IMR-90 (cell line): ENCODE results near the gene PTPN11. TPM values are rescaled to one million over a fixed set of nuclear protein-coding genes. Genes with fewer than 3 reads are reported as not detected.

Experiments
- ATAC-seq: fragments of 200-7000 bp; cut with Tn5 transposase; 2 replicates; pipeline ENCODE4 v1.9.1; 2020; ENCODE audit warnings: low read depth, mild to moderate bottlenecking, moderate library complexity
- BruUV-seq: library from RNA; stranded (reverse); fragments of 400-500 nt; replicated peaks from 2 replicates; lab custom pipeline; 2021; lab: Mats Ljungman, UMichigan
- CTCF ChIA-PET: fragments of 300-600 bp; formaldehyde crosslinking; extraction: SDS; loops from one replicate; lab custom pipeline; 2021; ENCODE audit warnings: antibody characterized with exemption; lab: Yijun Ruan, JAX
- POLR2A ChIA-PET: fragments of 300-600 bp; sonication (Branson Sonifier 250); formaldehyde crosslinking; loops from one replicate; lab custom pipeline; 2022; ENCODE audit warnings: antibody characterized with exemption; ENCODE audit not compliant: unreplicated experiment; lab: Charles Lee
- DNase-seq: peaks from one replicate; pipeline ENCODE4 v3.0.0; 2013
- H2AFZ ChIP-seq: replicated peaks from 2 replicates; pipeline ENCODE3; 2013; ENCODE audit warnings: low read length, mild to moderate bottlenecking; ENCODE audit not compliant: poor library complexity
- H2AK5ac ChIP-seq: 2 replicates; pipeline ENCODE4 v1.6.1; 2013; ENCODE audit warnings: low read depth, low read length, inconsistent platforms
- H2AK9ac ChIP-seq: replicated peaks from 2 replicates; pipeline ENCODE3; 2013; ENCODE audit warnings: mild to moderate bottlenecking, low read depth, low read length, moderate library complexity; ENCODE audit not compliant: poor library complexity
- H2BK120ac ChIP-seq: 2 replicates; pipeline ENCODE4 v1.6.1; 2013; ENCODE audit warnings: low read depth, low read length, inconsistent platforms
- H2BK15ac ChIP-seq: 3 replicates; pipeline ENCODE4 v1.6.1; 2013; ENCODE audit warnings: low read depth, low read length, inconsistent platforms
- H2BK20ac ChIP-seq: 2 replicates; pipeline ENCODE4 v1.6.1; 2013; ENCODE audit warnings: low read depth, mild to moderate bottlenecking, inconsistent platforms, low read length, moderate library complexity
- H2BK5ac ChIP-seq: 2 replicates; pipeline ENCODE4 v1.6.1; 2013; ENCODE audit warnings: mild to moderate bottlenecking, low read depth, low read length, inconsistent platforms; ENCODE audit not compliant: poor library complexity, severe bottlenecking
- H3K14ac ChIP-seq: replicated peaks from 2 replicates; pipeline ENCODE4 v1.6.1; 2013; ENCODE audit warnings: low read depth, low read length, inconsistent platforms
- H3K18ac ChIP-seq: 2 replicates; pipeline ENCODE4 v1.6.1; 2013; ENCODE audit warnings: low read depth, low read length, control low read depth
- H3K23ac ChIP-seq: 2 replicates; pipeline ENCODE4 v1.6.1; 2013; ENCODE audit warnings: low read depth, low read length, inconsistent platforms
- H3K27ac ChIP-seq: 2 replicates; pipeline ENCODE4 v1.5.1; 2013; ENCODE audit warnings: mild to moderate bottlenecking, control low read depth, low read length; ENCODE audit not compliant: insufficient read depth
- H3K27me3 ChIP-seq: 2 replicates; pipeline ENCODE4 v1.6.1; 2013; ENCODE audit warnings: low read length; ENCODE audit not compliant: control insufficient read depth, insufficient read depth
- H3K36me3 ChIP-seq: 2 replicates; pipeline ENCODE4 v1.6.1; 2013; ENCODE audit warnings: low read length, mixed read lengths; ENCODE audit not compliant: control insufficient read depth, insufficient read depth
- H3K4ac ChIP-seq: 2 replicates; pipeline ENCODE4 v1.6.1; 2013; ENCODE audit warnings: low read depth, low read length, inconsistent platforms
- H3K4me1 ChIP-seq: 2 replicates; pipeline ENCODE4 v1.6.1; 2013; ENCODE audit warnings: low read length, mixed read lengths; ENCODE audit not compliant: control insufficient read depth, insufficient read depth
- H3K4me2 ChIP-seq: 2 replicates; pipeline ENCODE4 v1.6.1; 2013; ENCODE audit warnings: low read depth, mild to moderate bottlenecking, control low read depth, low read length, moderate library complexity
- H3K4me3 ChIP-seq: 2 replicates; pipeline ENCODE4 v1.5.1; 2013; ENCODE audit warnings: low read depth, mild to moderate bottlenecking, control low read depth, low read length, moderate library complexity; ENCODE audit not compliant: insufficient read depth
- H3K56ac ChIP-seq: 2 replicates; pipeline ENCODE4 v1.6.1; 2013; ENCODE audit warnings: low read length, inconsistent platforms; ENCODE audit not compliant: insufficient read depth; ENCODE audit errors: extremely low read depth
- H3K79me1 ChIP-seq, 2 experiments: 2 replicates each; pipeline ENCODE4 v1.6.1; 2013; ENCODE audit warnings: low read length in 2 of 2, inconsistent platforms in 1 of 2, low read depth in 1 of 2
- H3K9ac ChIP-seq: 2 replicates; pipeline ENCODE4 v1.6.1; 2013; ENCODE audit warnings: low read depth, low read length, control low read depth
- H3K9me1 ChIP-seq: 2 replicates; pipeline ENCODE4 v1.6.1; 2013; ENCODE audit warnings: low read length, inconsistent platforms; ENCODE audit not compliant: insufficient read depth
- H3K9me3 ChIP-seq: 2 replicates; pipeline ENCODE4 v1.6.1; 2013; ENCODE audit warnings: low read length; ENCODE audit not compliant: control insufficient read depth, insufficient read depth
- H4K20me1 ChIP-seq: 2 replicates; pipeline ENCODE4 v1.6.1; 2013; ENCODE audit warnings: low read length, inconsistent platforms; ENCODE audit not compliant: insufficient read depth
- H4K5ac ChIP-seq: 2 replicates; pipeline ENCODE4 v1.6.1; 2013; ENCODE audit warnings: mild to moderate bottlenecking, low read depth, low read length, control low read depth
- H4K8ac ChIP-seq, 2 experiments: 2 replicates each; pipeline ENCODE4 v1.6.1; 2013; ENCODE audit warnings: low read depth in 2 of 2, low read length in 2 of 2, control low read depth in 1 of 2, inconsistent platforms in 1 of 2
- H4K91ac ChIP-seq: 2 replicates; pipeline ENCODE4 v1.6.1; 2013; ENCODE audit warnings: low read depth, low read length, inconsistent platforms; ENCODE audit not compliant: insufficient read depth
- BHLHE40 ChIP-seq: fragments of 150-350 bp; IDR thresholded peaks from 2 replicates; pipeline ENCODE4 v1.6.1; 2016; ENCODE audit warnings: mild to moderate bottlenecking, low read depth, low read length
- CEBPB ChIP-seq: IDR thresholded peaks from 2 replicates; pipeline ENCODE4 v1.6.1; 2012; ENCODE audit warnings: low read depth, low read length, improper control_type of control experiment
- CHD1 ChIP-seq: IDR thresholded peaks from 2 replicates; pipeline ENCODE4 v1.6.1; 2012; ENCODE audit warnings: low read depth, low read length, improper control_type of control experiment
- CTCF ChIP-seq: conservative IDR thresholded peaks from 2 replicates; pipeline ENCODE4 v1.5.1; 2012; ENCODE audit warnings: mild to moderate bottlenecking, low read depth, low read length, improper control_type of control experiment
- ELK1 ChIP-seq: fragments of 150-350 bp; IDR thresholded peaks from 2 replicates; pipeline ENCODE4 v1.6.1; 2016; ENCODE audit warnings: low read depth, mild to moderate bottlenecking, low read length, moderate library complexity, borderline replicate concordance
- FOS ChIP-seq: fragments of 150-350 bp; IDR thresholded peaks from 2 replicates; pipeline ENCODE4 v1.6.1; 2016; ENCODE audit warnings: low read depth, low read length
- MAFK ChIP-seq: IDR thresholded peaks from 2 replicates; pipeline ENCODE4 v1.6.1; 2012; ENCODE audit warnings: low read depth, low read length, improper control_type of control experiment
- MAZ ChIP-seq: IDR thresholded peaks from 2 replicates; pipeline ENCODE4 v1.6.1; 2012; ENCODE audit warnings: low read depth, mild to moderate bottlenecking, low read length, improper control_type of control experiment, moderate library complexity, borderline replicate concordance
- MXI1 ChIP-seq: IDR thresholded peaks from 2 replicates; pipeline ENCODE4 v1.6.1; 2012; ENCODE audit warnings: low read depth, mild to moderate bottlenecking, low read length, moderate library complexity, borderline replicate concordance
- NFE2L2 ChIP-seq: fragments of 150-350 bp; IDR thresholded peaks from 2 replicates; pipeline ENCODE4 v1.6.1; 2016; ENCODE audit warnings: low read depth, mild to moderate bottlenecking, low read length
- POLR2A ChIP-seq: IDR thresholded peaks from 2 replicates; pipeline ENCODE4 v1.6.1; 2012; ENCODE audit warnings: mild to moderate bottlenecking, low read depth, low read length
- RAD21 ChIP-seq: IDR thresholded peaks from 2 replicates; pipeline ENCODE4 v1.6.1; 2012; ENCODE audit warnings: low read length, improper control_type of control experiment
- RCOR1 ChIP-seq: IDR thresholded peaks from 2 replicates; pipeline ENCODE4 v1.6.1; 2012; ENCODE audit warnings: mild to moderate bottlenecking, low read length, improper control_type of control experiment; ENCODE audit not compliant: insufficient replicate concordance
- RFX5 ChIP-seq: IDR thresholded peaks from 2 replicates; pipeline ENCODE4 v1.8.0; 2012; ENCODE audit warnings: low read depth, mild to moderate bottlenecking, low read length, moderate library complexity
- SMC3 ChIP-seq: fragments of 150-350 bp; IDR thresholded peaks from 2 replicates; pipeline ENCODE4 v1.6.1; 2016; ENCODE audit warnings: low read depth, mild to moderate bottlenecking, antibody characterized with exemption, low read length, moderate library complexity
- USF2 ChIP-seq: fragments of 150-350 bp; IDR thresholded peaks from 2 replicates; pipeline ENCODE4 v1.6.1; 2017; ENCODE audit warnings: mild to moderate bottlenecking, antibody characterized with exemption, low read length, low read depth
- WGBS, 2 experiments: methylation state at CpG; one replicate each; pipeline versions ENCODE4 v1.1.5 to v1.1.7; 2013; ENCODE audit warnings: missing lambda C conversion rate in 2 of 2; ENCODE audit not compliant: insufficient read length in 1 of 2; ENCODE audit errors: extremely low coverage in 2 of 2; 5-methylcytosine and 5-hydroxymethylcytosine counted together
- dilution Hi-C: fragments of 300-500 bp; cut with HindIII; formaldehyde crosslinking; loops from one replicate; pipeline ENCODE4 v1.14.3; 2018; ENCODE audit warnings: low sequenced_read_pairs; ENCODE audit not compliant: unreplicated experiment
- in situ Hi-C: fragments of 300-500 bp; cut with MboI; formaldehyde crosslinking; loops from 3 replicates; pipeline ENCODE4 v1.14.3; 2019; ENCODE audit warnings: low sequenced_read_pairs, inconsistent platforms, mixed read lengths
- intact Hi-C: fragments of 100-400 bp; cut with micrococcal nuclease; formaldehyde crosslinking; loops from 2 replicates; pipeline ENCODE4 v1.10.0; 2022
- polyA plus RNA-seq, 3 experiments: library from polyadenylated mRNA; depleted of rRNA; stranded (reverse); fragments of >200 nt; gene quantifications; 2 replicates each; pipeline ENCODE4 v1.2.3, GENCODE V29; 2012; ENCODE audit warnings: low replicate concordance in 1 of 3
- total RNA-seq: library from RNA; depleted of rRNA; stranded (reverse); fragments of >200 nt; gene quantifications from 2 replicates; pipeline ENCODE4 v1.2.3, GENCODE V29; 2012

Gene PTPN11
- total and polyA plus RNA-seq, 2 of the 4 experiments (the other 2 are of a cell fraction) = 52.9 to 135 TPM

GRCh38 chr12:112375105-112375504, 43.6 kb upstream of the PTPN11 start:
- Histone ChIP-seq H4K20me1 (peaks cover 26% of the 10 kb centered on the region), H2AK9ac (no peak overlapping the region), H3K9ac (no peak overlapping the region), H4K8ac (no peak overlapping the region), H2BK15ac (no peak overlapping the region), H4K91ac (no peak overlapping the region), H3K18ac (no peak overlapping the region), H2AK5ac (no peak overlapping the region), H4K5ac (no peak overlapping the region), H3K4ac (no peak overlapping the region), H2BK120ac (no peak overlapping the region), H3K56ac (no peak overlapping the region), H3K9me1 (peaks cover 11% of the 10 kb centered on the region), H3K27me3 (no peaks in the 10 kb centered on the region), H3K79me1 (peaks cover 20 to 64% of the 10 kb centered on the region in 2 experiments), H3K36me3 (peaks cover 1% of the 10 kb centered on the region; the same call in 1 of the 2 replicates), H3K14ac (no peak overlapping the region), H3K4me2 (no peak overlapping the region), H3K27ac (no peak overlapping the region), H2BK20ac (no peak overlapping the region), H2AFZ (no peak overlapping the region), H3K4me1 (peaks cover 5% of the 10 kb centered on the region), H2BK5ac (no peak overlapping the region), H3K4me3 (no peak overlapping the region), H3K23ac (no peak overlapping the region), H3K9me3 (no peaks in the 10 kb centered on the region)
- POLR2A ChIA-PET = no interaction called here
- TF ChIP-seq CHD1 (no peak), POLR2A (no peak), RCOR1 (no peak), MAFK (no peak), RFX5 (no peak), BHLHE40 (no peak), MAZ (no peak), USF2 (no peak), MXI1 (no peak), ELK1 (no peak), FOS (no peak), RAD21 (no peak), NFE2L2 (no peak), SMC3 (no peak), CEBPB (no peak), CTCF (no peak)
- WGBS, 2 experiments = no CpG with 5 or more reads among the region's 5 CpGs
- dilution Hi-C loops = no loop called here
- CTCF ChIA-PET = interaction anchor here (1.1 to 1.4 kb wide), 2 partner anchors 12 to 173 kb away, joined by 3 to 4 read pairs; no protein-coding TSS in a partner anchor
- ATAC-seq (no peak), DNase-seq (no peak)
- intact Hi-C loops = no loop called here
- no TSS peak for BruUV-seq
- in situ Hi-C loops = no loop called here
